Stimulated activated CD4-positive, alpha-beta T cell treated with anti-CD3 and anti-CD28 coated beads, Interleukin-4, amount 100 ng/mL, for 4 hours (primary cell): Measurements from ENCODE around the gene IL34.

Experiments used
- DNase-seq, 2 experiments: peaks; one replicate each; pipeline ENCODE4 v3.0.0-alpha.2; 2020

IL34 gene

DNA sequence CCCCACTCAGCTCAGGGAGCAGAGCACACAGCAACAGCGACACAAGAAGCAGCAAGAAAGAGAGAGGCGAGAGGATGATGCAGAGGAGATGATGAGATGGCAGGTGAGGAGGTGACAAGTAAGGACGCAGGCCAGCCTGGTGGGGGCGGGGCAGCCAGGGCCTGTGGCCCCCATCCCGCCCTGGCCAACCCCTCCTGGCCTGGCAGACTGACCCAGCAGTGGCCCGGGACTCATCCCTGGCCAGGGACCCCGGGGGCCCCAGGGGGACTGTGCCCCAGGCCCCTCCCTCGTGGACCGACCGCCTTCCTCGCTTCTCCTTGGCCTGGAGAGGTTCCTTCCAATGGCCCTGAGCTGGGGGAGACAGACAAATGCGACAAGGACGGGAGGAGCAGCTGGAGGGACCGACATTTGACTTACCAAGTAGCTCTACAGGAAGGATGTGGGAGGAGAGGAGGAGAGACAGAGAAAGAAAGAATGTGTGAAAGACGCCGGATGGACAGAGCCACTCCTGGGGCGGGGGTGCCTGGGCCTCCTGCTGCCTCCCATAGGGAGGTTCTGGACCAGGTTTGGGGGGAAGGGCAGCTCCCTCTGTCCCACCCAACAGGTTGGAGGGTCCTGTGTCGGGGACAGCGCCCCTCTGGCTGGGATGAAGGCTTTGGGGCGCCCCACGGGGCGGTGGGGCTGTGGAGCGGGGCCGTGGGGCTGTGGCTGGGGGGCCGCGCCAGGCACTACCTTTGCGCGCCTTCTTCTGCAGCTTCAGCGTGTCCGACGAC lies 32.7 kb downstream of the IL34 start:
- no peak for DNase-seq

DNA sequence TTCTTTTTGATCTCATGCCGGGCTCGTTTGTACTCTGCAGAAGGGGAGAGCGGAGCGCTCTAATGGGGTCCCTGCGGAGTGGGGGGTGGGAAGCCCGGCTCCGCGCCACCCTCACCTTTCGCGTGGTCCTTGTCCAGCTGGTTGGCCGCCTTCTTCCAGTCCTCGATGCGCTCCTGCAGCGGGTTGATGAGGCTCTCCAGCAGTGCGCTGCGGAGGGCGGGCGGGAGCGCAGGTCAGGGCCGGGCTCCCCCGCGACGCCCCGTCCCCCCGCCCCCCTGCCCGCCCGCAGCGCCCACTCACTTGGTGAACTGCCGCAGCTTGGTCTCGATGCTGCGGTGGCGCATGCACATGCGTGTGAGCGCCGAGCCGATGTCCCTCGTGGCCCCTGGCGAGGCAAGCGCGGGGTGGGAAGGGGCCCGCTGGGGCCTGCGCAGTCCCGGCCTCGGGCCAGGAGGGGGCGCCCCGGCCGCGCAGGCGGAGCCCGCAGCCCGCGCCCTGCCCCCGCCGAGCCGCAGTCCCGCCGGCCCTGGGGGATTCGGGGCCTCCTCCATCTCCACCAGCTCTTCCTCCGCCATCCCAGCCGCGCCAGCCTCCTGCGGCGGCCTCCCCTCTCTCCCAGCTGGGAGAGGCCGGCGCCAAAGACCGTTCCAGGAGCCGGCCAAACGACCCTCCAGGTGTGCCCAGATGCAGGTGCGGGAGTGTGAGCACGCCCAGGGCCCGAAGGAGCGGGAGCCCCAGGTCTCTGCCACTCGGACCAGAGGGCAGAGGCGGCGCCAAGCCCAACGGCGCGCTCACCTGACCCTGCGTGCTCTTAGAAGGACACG lies 33.5 kb downstream of the IL34 start:
- DNase-seq, result no peak

DNA sequence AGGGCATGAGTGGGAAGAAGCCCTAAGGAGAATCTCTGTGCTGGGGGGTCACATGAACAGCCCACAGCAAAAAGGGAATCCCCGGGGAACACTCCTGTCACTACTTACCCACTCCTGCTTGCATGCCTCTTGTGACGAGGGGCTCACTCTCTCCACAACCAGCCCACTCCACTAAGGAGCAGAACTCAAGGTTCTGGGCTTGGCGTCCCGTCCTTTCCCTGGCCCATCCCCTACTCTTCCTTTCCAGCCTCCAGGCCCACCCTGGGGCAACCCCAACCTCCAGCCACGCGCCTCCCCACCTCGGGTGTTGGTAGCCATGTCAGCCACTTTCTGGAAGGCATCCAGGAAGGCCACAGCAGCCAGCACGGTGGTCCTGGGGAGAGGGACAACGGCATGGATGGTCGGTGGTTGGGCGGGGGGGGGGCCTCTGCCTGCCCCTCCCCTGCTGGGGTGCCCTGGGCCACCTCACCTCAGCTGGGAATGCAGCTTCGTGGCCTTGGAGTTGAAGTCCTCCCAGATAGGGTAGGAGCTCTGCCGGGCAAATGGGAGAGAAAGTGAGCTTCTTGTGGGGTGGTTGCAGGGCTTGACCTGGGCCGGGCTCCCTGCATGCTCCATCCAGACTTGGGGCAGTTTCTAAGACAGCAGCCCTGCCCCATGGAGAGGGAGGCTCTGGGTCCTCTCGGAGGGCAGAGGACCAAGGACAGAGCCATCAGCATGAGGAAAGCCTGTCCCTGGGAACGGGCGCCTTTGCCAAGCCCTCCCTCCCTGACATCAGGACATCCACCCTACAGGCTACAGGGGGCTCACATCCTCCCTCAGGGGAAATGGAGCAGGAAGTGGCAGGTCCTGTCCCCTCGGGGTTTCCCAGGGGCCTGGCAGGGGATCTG lies 34.4 kb downstream of the IL34 start:
- DNase-seq, result no peak

DNA sequence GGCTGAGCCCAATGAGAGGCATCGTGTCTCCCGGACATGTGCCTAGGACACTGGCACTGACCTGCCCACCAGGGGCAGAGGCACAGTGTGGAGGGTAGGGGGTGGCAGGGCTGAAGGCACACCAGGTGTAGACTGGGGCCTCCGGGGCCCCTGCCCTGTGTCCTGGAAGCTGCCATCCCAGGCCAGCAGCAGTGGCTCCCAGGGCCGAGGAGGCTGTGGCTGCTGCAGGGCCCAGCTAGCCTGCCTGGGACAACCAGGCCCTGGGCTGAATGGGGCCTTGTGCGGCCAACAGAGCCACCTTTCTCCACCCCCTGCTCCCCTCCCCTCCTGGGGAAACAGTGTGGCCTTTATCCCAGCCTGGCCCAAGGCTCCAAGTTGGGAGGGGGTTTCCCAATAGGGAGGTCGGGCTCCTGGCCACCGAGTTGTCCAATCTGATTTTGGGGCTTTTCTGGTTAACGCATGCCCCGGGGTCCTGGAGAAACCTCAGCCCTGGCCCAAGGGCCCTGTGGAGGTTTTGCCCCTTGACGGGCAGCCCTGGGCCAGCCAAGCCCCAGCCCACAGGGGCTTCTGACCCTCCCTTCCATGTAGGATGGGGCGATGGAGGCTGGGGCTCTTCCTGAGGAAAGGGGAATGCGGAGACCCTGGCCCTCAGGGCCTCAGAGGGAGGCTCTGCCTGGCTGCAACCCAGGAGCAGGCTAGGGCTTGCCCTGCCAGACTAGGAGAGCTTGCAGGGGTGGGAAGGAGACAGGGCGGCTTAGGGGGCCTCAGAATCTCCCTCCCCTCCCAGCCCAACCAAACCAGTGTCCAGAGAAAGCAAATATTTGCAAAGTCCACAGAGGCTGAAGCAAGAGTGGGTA lies 35.3 kb downstream of the IL34 start:
- DNase-seq, result no peak

DNA sequence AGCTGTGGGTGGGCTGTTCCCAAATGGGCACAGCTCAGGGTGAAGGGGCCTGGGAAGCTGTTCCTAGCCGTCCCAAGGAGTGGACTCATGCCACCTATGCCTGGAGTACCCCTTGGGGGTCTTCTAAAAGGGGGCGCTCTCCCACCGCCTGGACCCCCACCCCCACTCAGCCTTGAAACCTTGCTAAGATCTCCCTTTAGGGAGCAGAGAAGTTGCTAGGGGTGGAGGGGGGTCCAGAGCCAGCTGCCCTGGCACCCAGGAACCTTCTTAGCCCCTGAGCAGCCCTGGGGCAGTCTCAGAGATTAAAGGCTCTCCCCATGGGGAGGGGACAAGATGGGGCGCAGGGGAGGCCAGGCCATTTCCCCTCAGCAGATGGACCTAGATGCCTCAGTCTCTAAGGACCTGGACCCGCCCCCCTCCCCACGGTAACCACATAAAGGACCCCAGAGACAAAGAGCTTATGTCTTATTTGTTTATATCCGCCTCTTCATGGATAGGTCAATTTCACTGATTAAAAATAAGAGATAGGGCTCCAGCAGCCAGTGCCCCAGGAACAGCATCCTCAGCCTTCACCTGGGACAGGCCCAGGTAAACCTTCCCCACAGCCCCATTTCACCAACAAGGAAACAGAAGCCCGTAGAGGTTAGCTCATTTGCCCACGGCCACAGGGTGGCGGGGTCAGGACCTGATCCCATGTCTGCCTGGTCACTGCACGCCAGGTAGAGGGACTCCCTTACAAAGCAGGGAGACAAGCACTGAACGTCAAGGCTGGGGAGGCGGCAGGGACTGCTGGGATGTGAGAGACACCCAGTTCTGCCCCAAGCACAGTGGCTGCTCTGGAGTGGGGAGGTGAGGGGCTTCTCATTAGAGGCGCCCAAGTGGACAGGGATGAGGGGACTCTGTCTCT lies 36.1 kb downstream of the IL34 start:
- DNase-seq, result no peak

DNA sequence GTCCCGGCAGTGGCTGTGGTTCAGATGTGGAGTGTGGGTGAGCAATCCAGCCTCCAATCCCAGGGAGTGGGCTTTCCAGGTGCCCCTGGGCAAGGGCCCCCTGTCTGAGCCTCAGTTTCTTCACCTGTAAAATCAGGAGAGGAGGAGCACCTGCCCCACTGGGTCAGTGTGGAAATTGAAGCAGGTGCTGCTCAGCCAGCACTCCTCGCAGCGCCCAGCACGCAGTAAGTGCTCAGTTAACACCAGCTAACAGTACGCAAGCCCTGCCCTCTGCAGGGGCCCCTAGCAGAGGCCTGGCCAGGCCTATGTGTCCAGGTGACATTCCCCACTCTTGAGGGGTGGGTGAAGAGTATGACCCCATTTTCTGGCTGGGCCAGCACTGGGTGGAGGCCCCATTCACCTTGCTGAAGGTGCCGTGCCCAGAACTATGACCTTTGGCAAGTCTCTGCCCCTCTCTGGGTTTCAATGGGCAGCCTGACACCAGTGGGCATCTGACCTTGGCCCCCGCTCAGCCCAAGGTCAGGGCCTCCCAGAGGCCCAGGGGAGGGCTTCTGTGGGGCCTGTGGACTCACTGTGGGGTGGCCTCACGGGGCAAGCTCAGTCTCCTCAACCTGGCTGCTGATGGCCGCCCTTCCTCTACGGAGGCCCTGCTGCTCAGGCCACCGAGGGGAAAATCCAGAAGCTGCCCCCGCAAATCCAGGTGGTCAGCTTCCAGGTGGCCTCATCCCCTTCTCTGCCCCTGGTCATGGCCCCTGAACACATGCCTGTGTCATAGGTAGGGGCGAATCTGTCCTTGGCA lies 37.0 kb downstream of the IL34 start:
- DNase-seq, result no peak

DNA sequence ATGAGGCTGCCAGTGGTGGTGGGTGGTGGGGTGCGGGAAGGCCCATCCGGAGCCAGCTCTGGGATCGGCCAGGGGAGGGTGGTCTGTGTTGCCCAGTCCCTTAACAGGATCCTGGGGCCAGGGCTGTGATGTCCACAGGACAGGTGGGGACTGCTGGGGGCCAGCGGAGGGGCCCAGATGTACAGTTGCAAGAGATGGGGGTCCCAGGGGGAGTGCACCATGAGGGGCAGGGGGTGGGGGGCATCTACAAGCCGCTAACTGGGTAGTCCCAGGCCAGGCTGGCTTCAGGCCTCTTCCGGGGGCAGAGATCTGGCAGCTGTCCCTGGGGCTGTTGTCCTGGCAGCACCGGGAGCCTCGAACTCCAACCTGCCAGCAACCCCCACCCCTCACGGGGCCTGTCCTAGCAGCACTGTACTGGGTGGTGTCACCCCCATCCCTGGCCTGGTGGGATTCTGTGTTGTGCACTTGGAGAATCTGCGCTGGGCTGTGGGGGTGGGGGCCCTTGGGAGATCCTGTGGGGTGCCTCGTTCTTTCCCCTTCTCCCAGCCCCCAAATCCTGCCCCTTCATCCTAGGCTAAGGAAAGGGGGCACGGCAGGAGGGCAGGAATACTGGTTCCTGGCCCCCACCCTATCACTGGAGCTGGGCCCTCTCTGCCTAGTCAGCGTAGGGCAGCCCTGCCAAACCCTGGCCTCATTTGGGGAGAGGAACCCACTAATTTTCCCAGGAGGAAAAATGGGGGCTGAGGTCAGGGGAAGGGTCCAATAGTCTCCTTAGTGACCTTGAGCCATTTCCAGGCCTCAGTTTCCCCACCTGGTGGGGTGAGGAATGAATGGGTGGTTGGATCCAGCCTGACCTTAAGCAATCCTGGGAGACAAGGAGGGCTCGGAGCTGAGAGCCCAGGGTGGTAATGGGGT lies 38.0 kb downstream of the IL34 start:
- DNase-seq, result no peak

DNA sequence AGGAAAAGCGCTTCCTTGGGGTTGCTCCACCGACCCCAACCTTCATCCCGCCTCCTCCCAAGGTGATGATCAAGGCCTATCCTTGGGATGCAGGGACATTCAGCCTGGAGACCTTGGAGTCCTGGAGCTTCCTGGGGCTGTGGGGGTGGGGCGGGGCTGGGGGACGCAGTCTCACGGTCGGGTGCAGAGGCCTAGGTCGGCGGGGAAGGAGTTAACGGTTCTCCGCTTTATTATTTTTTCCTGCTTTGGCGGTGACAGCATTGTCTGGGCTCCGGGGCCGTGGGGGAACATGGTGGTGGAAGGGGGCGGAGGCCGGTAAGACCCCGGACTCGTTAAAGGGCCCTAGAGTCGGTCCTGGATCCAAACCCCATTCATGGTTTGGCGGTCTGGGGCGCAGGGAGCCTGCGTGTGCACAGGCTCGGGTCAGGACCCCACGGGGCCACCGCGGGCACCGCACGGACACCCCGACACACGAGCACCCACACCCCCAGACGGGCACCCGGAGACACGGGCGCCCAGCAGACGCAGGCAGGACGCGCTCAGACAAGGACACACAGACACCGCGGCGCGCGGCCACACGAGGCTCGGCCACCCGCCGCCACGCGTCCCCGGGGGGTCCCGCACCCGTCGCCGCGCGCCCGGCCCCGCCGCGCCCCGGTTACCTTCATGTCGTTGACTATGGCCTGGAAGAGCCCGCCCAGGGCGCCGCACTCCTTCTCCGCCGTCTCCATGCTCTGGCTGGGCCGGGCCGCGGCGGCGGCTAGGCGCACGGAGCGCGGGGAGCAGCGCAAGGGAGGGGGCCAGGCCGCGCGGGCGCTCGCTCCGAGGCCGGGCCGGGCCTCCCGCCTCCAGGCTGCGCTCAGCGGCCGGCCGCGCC lies 38.9 kb downstream of the IL34 start:
- DNase-seq, result no peak

DNA sequence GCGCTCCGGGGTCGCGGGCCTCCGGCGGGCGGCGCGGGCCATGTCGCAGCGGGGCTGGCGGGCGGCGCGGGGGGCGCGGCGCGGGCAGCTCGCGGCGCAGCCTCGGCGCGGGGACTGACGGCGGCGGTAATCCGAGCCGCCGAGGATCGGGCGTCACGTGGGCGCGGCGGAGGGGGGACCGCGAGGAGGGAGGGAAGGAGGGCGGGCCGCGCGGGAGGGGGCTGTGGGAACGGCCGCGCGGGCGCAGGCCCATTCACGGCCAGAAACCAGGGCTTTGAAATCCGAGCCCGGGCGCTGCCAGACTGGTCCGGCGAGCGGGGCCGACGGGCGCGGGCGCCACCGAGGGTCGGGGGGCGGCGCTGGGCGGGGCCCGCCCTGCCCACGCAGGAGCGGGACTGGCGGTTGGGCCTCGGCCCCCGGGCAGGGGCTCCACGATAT lies 39.6 kb downstream of the IL34 start, which contains the start of gene MTSS2:
Gene MTSS2 (minus strand): TSS at position 116 of the 438 bp plus-strand sequence. CDS start 262 bp downstream, outside the sequence.
- DNase-seq, result peak; percentile 15 to 22

DNA sequence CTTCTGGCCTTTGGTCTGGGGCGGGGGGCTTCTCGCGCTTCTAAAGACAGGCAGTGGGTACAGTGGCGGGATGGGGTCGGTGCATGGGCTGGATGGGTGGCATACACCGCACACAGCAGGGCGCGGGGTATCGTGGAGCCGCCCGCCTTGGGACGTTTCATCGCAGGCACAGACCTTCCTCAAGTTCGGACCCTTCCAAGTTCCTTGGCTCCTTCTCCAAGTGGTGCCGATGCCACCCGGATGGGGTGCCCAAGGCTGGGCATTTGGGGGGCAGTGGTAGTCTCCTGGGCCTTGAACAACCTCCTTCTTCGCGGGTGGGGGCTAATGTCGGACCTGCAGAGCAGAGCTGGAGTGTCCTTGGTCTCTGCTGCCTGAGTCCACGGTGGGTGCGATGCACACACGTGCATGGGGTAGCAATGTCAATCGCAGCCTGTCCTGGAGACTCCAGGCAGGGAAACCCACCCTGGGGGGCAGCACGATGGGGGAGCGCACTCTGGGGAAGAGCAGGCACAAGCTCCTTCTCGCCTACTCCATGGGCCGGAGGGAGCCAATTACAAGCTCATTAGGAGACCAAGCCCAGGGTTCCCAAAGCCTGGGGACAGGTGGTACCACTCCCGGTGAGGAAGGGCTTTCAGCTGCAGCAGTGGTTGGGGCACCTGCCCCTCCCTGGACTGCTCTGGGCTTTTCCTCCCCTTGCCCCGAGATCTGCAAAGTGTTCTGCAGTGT lies 40.2 kb downstream of the IL34 start:
- DNase-seq, result no peak

DNA sequence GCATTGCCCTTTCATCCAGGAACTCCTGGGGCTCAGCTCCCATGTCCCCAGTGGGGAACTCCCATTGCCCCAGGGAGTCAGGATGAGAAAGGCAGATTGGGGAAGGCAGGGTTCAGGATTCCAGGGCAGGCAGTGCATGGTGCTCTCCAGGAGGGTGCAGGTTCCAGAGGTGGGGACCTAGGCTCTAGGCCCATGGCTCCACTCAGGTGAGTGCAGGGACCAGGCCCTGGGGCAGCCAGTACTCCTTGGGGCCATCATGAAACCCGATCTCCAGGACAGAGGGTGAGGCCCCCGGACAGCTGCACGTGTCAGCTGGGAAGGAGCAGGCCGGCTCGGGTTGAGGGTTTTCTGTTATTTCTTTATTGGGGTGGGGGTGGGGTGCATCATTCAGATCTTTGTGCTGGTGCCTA lies 40.7 kb downstream of the IL34 start:
- DNase-seq, result no peak

DNA sequence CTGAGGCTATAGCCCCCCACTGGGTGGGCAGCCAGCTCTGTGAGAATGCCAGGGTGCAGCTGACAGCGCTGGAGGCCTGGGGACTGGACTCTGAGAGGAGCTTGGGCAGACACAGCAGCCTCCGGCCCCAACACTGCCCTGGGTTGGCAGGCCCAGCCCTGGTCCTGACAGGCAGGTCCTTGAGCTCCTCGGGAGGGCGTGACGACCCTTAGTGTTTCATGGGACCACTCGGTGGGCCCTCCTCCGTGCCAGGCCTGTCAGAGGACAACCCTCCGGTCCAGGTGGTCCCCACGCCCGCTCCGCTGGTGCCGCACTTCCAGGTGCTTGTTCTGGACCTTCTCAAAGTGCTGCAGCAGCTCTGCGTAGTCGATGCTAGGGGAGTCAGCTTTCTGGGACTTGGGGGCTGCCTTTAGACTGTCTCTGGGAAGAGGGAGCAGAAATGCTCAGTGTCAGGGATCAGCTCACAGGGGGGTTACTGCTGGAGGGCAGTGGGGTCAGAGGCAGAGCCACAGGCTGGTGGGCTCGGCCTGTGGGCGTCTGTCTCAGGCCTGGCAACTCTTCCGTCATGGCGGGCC lies 41.4 kb downstream of the IL34 start:
- DNase-seq, result no peak

DNA sequence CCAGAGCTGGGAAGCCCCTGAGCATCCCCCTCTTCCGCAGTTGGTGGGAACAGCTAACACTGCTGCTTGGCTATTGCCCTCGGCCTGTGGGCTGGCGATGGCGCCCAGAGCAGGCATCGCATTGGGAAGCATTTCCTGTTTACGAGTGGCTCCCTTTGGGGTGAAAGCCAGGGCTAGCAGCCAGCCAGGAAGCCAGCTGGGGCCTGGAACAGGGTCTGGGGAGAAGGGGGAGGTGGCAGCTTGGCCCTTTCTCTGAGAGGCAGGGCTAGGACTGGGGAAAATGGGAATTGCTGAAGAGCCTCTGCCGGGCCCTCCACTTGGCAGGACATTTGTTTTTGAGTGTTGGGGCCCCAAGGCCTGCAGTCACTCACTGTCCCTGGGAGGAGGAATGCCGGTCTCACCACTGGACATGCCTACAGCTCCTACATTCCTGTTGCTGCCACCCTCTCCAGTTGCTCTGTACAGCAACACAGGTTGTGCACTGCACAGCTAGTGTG lies 41.9 kb downstream of the IL34 start:
- no peak for DNase-seq

DNA sequence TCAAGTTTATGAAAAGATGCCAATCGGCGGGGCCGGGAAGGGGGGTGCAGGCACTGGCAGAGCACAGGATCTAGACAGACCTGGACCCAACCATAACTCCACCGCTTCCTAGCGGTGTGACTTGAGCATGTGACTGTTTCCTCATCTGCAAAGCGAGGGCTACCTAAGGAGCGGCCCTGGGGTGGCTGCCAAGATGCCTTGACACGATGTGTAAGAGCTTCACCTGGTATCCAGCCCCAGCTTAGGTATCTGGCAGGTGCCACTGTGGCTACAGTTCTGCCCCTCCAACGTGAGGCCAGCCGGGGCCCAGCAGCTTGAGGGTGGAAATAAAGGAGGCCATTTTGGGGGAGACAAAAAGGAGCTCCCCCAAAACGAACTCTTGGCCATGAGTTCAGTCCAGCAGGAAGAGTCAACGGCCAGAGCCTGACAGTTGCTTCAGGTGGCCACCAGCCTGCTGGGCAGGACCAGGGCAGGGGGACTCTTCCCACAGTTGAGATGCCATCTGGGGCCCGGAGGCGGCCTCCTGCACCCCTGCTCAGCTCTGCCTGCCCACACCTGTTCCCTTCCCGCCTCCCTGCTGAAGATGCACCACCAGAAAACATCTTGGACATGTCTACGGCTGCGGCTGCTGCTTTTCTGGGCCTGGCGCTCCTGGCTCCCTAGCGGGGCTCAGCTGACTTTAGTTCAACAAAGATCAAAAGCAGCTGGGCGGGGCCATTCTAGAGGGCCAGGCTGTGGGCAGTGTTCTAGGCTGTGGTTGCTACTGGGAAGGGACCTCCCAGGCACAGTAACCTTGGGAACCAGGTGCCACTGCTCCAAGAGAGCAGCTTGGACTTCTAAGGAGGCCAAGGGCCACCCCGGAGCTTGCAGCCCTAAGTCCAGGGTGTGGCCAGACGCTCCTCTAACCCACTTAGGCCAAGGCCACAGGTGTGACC lies 42.9 kb downstream of the IL34 start:
- no peak for DNase-seq
